Ovary (tissue), 3 donors: ENCODE data around the gene PCBP3.

ENCODE experiments used
- POLR2A ChIP-seq: fragments of 450-650 bp; IDR thresholded peaks from one replicate; pipeline ENCODE4 v1.6.1; 2017; ENCODE audit warnings: antibody characterized with exemption, mild to moderate bottlenecking, moderate library complexity
- TF ChIP-seq, protein P1 (sequence below), 3 donors: fragments of 450-650 bp in 2 of 3; fragments of 200-600 bp in 1 of 3; IDR thresholded peaks; one replicate each; pipeline versions ENCODE4 v1.5.1 to v1.8.0; 2016 to 2022; ENCODE audit warnings: antibody characterized with exemption in 3 of 3, mild to moderate bottlenecking in 1 of 3
- donor health status: DM: no; HTN: no; CAD: no.

DNA sequence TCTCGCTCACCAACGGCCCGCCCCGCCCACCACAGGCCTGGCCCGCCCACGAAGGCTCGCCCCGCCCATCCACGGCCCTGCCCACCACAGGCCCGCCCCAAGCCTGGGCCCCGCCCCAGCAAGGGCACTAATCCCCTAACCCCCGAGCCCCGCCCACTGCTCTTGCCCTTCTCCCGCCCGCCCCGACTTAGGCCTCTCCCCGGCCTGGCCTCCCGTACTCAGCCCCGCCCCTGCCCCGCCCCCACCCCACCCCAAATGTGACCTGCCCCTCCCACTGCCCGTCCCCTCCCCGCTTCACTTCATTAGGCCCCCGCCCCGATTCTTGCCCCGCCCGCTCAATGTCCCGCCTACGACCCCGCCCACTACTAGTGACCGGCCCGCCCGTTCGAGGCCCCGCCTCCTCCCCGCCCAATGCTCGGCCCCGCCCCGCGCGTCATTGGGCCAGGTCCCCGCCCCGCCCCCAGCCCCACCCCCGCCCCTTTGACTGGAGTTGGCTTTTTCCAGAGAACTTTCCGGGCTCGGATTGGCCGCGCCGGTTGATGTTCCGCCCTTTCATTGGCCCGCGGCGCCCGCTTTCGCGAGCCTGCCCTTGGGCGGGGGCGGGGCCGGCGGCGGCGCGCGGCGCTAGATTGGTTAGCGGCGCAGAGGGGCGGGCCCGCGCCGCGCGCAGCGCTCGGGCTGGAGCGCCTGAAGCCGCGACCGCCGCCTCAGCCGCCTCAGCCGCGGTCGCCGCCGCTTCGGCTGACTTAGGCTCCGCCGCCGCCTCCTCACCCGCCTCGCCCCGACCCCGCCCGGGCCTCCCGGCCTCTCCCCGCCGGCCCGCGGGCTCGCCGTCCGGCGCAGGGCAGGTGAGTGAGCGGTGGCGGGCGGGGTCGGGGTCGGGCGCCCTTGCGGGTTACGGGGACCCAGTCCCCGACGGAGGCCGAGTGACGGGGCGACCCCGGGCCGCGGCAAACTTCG lies at the start of gene PCBP3:
- no peak for TF ChIP-seq POLR2A
- TF ChIP-seq, protein P1, sequence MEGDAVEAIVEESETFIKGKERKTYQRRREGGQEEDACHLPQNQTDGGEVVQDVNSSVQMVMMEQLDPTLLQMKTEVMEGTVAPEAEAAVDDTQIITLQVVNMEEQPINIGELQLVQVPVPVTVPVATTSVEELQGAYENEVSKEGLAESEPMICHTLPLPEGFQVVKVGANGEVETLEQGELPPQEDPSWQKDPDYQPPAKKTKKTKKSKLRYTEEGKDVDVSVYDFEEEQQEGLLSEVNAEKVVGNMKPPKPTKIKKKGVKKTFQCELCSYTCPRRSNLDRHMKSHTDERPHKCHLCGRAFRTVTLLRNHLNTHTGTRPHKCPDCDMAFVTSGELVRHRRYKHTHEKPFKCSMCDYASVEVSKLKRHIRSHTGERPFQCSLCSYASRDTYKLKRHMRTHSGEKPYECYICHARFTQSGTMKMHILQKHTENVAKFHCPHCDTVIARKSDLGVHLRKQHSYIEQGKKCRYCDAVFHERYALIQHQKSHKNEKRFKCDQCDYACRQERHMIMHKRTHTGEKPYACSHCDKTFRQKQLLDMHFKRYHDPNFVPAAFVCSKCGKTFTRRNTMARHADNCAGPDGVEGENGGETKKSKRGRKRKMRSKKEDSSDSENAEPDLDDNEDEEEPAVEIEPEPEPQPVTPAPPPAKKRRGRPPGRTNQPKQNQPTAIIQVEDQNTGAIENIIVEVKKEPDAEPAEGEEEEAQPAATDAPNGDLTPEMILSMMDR (IDR thresholded peaks at IDR 0.05): no peak
